Uterus (tissue), 2 donors: Measurements from ENCODE around the gene MAZ.
"Not testable (repeated sequence)": the region's sequence is repeated elsewhere in the genome, so short reads cannot be mapped to it uniquely, and the experiment has no call there.

ENCODE experiments used
- CTCF ChIP-seq, 4 experiments: fragments of 200-600 bp in 2 of 4; fragments of 450-650 bp in 2 of 4; sonication (generic) in 2 of 4; IDR thresholded peaks; one replicate each; pipeline ENCODE4 v1.5.1; 2016 to 2019; ENCODE audit warnings: antibody characterized with exemption in 4 of 4, mild to moderate bottlenecking in 2 of 4, moderate library complexity in 1 of 4
- POLR2A ChIP-seq, 2 donors: fragments of 450-650 bp; IDR thresholded peaks; one replicate each; pipeline ENCODE4 v1.6.1; 2016; ENCODE audit warnings: antibody characterized with exemption in 2 of 2, mild to moderate bottlenecking in 1 of 2, moderate library complexity in 1 of 2

DNA sequence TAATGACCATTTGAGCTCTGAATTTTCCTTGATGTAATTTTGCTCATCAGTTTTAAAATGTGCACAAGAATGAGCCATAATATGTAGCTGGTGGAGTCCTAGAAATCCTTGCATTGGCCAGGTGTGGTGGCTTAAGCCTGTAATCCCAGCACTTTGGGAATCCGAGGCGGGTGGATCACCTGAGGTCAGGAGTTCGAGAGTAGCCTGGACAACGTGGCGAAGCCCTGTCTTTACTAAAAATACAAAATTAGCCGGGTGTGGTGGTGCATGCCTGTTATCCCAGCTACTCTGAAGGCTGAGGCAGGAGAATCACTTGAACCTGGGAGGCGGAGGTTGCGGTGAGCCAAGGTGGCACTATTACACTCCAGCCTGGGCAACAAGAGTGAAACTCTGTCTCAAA, 49.2 kb upstream of the MAZ start:
- TF ChIP-seq CTCF, POLR2A (IDR thresholded peaks at IDR 0.05): not testable (repeated sequence)
